ENCODE results near the gene WDPCP.

- no peak for TF ChIP-seq CTCF (IDR thresholded peaks at IDR 0.05)
- TF ChIP-seq POLR2A (IDR thresholded peaks at IDR 0.05), result no peak
Measured at GRCh38 chr2:63408530-63408929, 179.7 kb downstream of the WDPCP start.
